Naive thymus-derived CD8-positive, alpha-beta T cell (primary cell): ENCODE data around the gene LRRC3C. TPM values are rescaled to one million over a fixed set of nuclear protein-coding genes. Genes with fewer than 3 reads are reported as not detected.

Experiments
- ATAC-seq, 2 donors: fragments of 150-1000 bp; cut with Tn5 transposase in 1 of 2; sonication (Bioruptor Pico), chemical (Tn5 transposase) in 1 of 2; 1 replicate in 1 of 2; 2 replicates in 1 of 2; pipeline ENCODE4 v1.10.0; 2021; ENCODE audit warnings: mild to moderate bottlenecking in 2 of 2, moderate library complexity in 2 of 2
- POLR2A ChIA-PET: fragments of 350-600 bp; sonication (Branson Sonifier 250); formaldehyde crosslinking; loops from one replicate; lab custom pipeline; 2021; ENCODE audit warnings: antibody characterized with exemption; lab: Charles Lee
- DNase-seq, 10 donors: peaks; one replicate each; pipeline versions ENCODE4 v3.0.0 to v3.0.0-alpha.2; 2020 to 2022
- H3K27ac Mint-ChIP-seq, 10 donors: one replicate each; pipeline ENCODE4 v1.8.0; 2020 to 2022; ENCODE audit warnings: mild to moderate bottlenecking in 10 of 10, mixed read lengths in 10 of 10, moderate library complexity in 4 of 10, inconsistent platforms in 1 of 10
- H3K27me3 Mint-ChIP-seq, 5 donors: one replicate each; pipeline ENCODE4 v1.8.0; 2021 to 2022; ENCODE audit warnings: mixed read lengths in 5 of 5
- H3K36me3 Mint-ChIP-seq, 3 donors: one replicate each; pipeline ENCODE4 v1.8.0; 2020 to 2022; ENCODE audit warnings: mixed read lengths in 3 of 3, mild to moderate bottlenecking in 2 of 3, inconsistent platforms in 1 of 3
- H3K4me1 Mint-ChIP-seq, 4 donors: one replicate each; pipeline ENCODE4 v1.8.0; 2021 to 2022; ENCODE audit warnings: mixed read lengths in 4 of 4
- H3K4me3 Mint-ChIP-seq, 10 donors: one replicate each; pipeline ENCODE4 v1.8.0; 2020 to 2022; ENCODE audit warnings: mild to moderate bottlenecking in 10 of 10, mixed read lengths in 10 of 10, moderate library complexity in 6 of 10, inconsistent platforms in 1 of 10
- H3K9me3 Mint-ChIP-seq, 9 donors: one replicate each; pipeline ENCODE4 v1.8.0; 2020 to 2022; ENCODE audit warnings: mixed read lengths in 9 of 9, mild to moderate bottlenecking in 3 of 9, inconsistent platforms in 1 of 9, moderate library complexity in 1 of 9
- polyA plus RNA-seq, 3 donors: library from polyadenylated mRNA; unstranded; fragments of 300-500 nt; fragmentation: Illumina TruSeq; gene quantifications; one replicate each; pipeline ENCODE4 v1.2.3, GENCODE V29; 2021
- total RNA-seq, 8 experiments: library from RNA in 2 of 8; stranded (reverse) in 2 of 8; gene quantifications; one replicate each; pipeline ENCODE4 v1.2.3 and lab custom pipeline; 2021 to 2026

LRRC3C gene
- total and polyA plus RNA-seq, 5 experiments from 2014 or later, result 0.44 TPM; not detected in 4

DNA sequence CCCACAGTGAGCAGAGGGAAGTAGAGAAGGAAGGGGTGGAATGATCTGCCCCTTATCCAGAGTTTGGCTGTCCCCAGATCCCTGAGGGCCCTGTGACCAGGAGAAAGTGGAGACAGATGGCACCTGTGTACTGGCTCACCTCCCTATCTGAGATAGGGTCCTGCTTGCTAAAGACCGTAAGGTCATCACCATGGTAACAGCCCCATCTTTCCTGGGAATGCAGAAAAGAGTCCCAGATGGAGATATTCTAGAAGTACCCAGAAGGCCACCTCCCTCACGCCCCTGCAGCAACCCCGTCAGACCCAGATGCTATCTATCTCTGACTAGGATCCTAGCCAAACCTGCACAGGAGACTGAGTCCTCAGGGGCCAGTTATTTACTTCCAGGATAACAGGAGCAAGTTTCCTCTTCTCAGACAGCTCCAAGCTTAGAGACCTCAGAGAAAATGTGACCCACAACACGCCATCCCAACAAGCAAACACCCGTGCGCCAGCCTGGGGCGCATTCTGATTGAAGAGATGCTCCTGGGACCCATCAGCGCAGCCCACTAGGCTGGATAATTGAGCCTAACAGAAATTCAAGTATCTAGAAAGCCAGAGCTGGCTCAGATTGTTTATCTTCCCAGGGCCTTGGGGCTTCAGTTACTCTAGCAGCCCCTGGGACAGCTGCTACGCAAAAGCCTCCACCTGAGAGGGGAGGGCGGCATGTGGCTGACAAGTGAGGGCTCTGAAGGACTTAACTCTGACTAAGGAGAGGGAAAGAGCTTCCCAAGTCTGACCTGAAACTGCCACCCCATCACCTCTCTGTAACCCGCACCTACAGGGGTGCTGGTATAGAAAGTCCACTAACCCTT is 2.0 kb upstream of the LRRC3C start:
- Mint-ChIP-seq H3K4me1 (peaks cover 40 to 73% (median 68%) of the 10 kb centered on the region in 4 donors), H3K27me3 (no peaks in the 10 kb centered on the region), H3K4me3 (peak overlapping the region; percentile 87 to 99 (median 92)), H3K36me3 (peaks cover 0 to 39% (median 9%) of the 10 kb centered on the region in 3 donors), H3K27ac (peak overlapping the region; percentile 93 to 98 (median 95)), H3K9me3 (no peaks in the 10 kb centered on the region)
- peak in 1 of 10 donors; percentile 15 for DNase-seq
- ATAC-seq, result no peak
- POLR2A ChIA-PET, result interaction anchor here (0.6 to 4.8 kb wide), 25 partner anchors 8 to 521 kb away, joined by 3 to 46 read pairs (median 5); partner anchors contain the start of genes CASC3, GSDMA, GSDMB and MED24

DNA sequence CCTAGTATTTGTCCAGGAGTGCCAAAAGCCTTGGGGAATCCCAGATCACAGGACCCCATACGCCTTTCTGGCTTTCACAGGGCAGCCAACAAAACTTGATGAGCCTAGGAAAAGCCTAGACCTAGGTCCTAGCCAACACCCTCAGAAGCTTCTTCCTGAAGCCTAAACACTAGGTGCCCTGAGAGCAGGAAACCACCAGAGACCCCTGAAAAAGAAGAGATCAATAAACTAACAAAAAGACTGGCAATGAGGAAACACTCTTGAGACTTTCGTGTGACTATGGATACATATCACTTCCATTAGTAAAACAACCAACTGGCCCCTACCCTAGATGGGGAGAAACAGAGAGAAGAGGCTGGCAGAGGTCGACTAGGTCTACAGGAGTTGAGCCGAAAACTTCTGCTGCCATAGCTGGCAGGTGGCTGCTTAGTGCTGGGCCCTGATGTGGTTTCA is 1.4 kb upstream of the LRRC3C start:
- Mint-ChIP-seq H3K27me3 (no peaks in the 10 kb centered on the region), H3K36me3 (peaks cover 0 to 33% (median 9%) of the 10 kb centered on the region in 3 donors), H3K9me3 (no peaks in the 10 kb centered on the region), H3K27ac (peak overlapping the region; percentile 93 to 98 (median 95)), H3K4me1 (peaks cover 34 to 67% (median 61%) of the 10 kb centered on the region in 4 donors), H3K4me3 (peak overlapping the region; percentile 87 to 99 (median 92))
- peak; percentile 72 to 81 for ATAC-seq
- POLR2A ChIA-PET, result interaction anchor here (0.6 to 4.8 kb wide), 37 partner anchors 9 to 520 kb away, joined by 3 to 46 read pairs (median 4); partner anchors contain the start of genes CASC3, GSDMA, GSDMB and MED24
- DNase-seq, result peak in 1 of 10 donors; percentile 51

- H3K9me3 Mint-ChIP-seq, result no peaks in the 10 kb centered on the region
- POLR2A ChIA-PET, result interaction anchor here (0.6 to 4.8 kb wide), 38 partner anchors 9 to 1073 kb away, joined by 3 to 46 read pairs (median 4); partner anchors contain the start of genes CASC3, GSDMA, GSDMB and IKZF3
- peak overlapping the region; percentile 87 to 99 (median 92) for H3K4me3 Mint-ChIP-seq
- H3K4me1 Mint-ChIP-seq, result peaks cover 30 to 62% (median 56%) of the 10 kb centered on the region in 4 donors
- H3K27me3 Mint-ChIP-seq, result no peaks in the 10 kb centered on the region
- DNase-seq, result peak in 9 of 10 donors; percentile 39 to 88 (median 69)
- peak overlapping the region; percentile 93 to 98 (median 95) for H3K27ac Mint-ChIP-seq
- ATAC-seq, result peak; percentile 59 to 62
- H3K36me3 Mint-ChIP-seq, result peaks cover 0 to 28% (median 9%) of the 10 kb centered on the region in 3 donors
These were observed 888 bp upstream of the LRRC3C start for GRCh38 chr17:39926588-39927100.

- POLR2A ChIA-PET, result interaction anchor here (0.7 to 4.8 kb wide), 14 partner anchors 11 to 467 kb away, joined by 3 to 46 read pairs (median 8); partner anchors contain the start of genes GSDMB, IKZF3, PGAP3 and PSMD3
- ATAC-seq, result no peak
These were observed 661 bp downstream of the LRRC3C start for GRCh38 chr17:39927929-39928857.

DNA sequence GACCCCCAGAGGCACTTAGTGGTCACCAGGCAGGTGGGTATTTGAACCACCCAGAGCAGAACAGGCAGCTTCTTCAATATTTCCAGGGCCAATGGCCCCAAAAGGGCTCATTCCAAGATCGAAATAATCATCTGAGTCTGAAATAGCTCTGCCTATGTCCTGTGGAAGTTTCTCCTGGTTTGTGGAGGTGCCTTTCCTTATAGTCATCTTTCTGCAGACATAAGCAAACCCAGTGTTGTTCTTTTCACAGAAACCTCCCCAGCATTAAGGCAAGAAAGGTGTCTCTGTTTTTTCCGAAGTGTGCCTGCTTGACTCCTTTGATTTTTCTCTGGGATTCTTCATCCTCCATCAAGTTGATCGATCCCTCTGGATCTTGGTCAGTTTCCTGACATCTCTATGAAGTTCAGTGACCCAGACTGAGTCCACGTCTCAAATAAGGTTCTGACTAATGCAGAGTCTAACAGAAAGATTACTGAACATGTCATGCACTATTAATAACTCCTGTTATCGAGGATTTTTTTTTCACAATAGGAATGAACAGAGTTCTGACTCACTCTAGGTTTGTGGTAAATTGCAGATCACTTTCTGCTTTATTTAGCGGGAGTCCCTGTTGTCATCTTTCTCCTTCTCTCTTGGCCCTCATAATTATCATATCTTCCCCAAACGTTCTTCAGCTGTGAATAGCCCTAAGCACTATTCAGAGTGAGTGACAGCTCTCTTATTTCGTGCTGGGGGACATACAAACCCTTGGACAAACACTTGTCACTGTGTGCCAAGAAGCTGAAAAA is 1.5 kb downstream of the LRRC3C start:
- DNase-seq (no peak), ATAC-seq (no peak)
- H3K27ac Mint-ChIP-seq, result peak overlapping the region in 3 of 10 donors; percentile 16 to 19 (median 19)
- peaks cover 18 to 41% (median 33%) of the 10 kb centered on the region in 4 donors for H3K4me1 Mint-ChIP-seq
- POLR2A ChIA-PET, result interaction anchor here (4.8 kb wide), 1 partner anchor 174 kb away, joined by 40 read pairs; no protein-coding TSS in a partner anchor
- H3K36me3 Mint-ChIP-seq, result peaks cover 0 to 7% (median 0%) of the 10 kb centered on the region in 3 donors
- H3K27me3 Mint-ChIP-seq, result no peaks in the 10 kb centered on the region
- H3K9me3 Mint-ChIP-seq, result no peaks in the 10 kb centered on the region
- H3K4me3 Mint-ChIP-seq, result peak overlapping the region in 4 of 10 donors; percentile 5 to 93 (median 48)

More at GRCh38 chr17:39927929-39928857, 661 bp downstream of the LRRC3C start:
- no peaks in the 10 kb centered on the region for H3K27me3 Mint-ChIP-seq
- DNase-seq, result no peak
- H3K36me3 Mint-ChIP-seq, result peaks cover 0 to 13% (median under 1%) of the 10 kb centered on the region in 3 donors
- peaks cover 22 to 46% (median 41%) of the 10 kb centered on the region in 4 donors for H3K4me1 Mint-ChIP-seq
- H3K9me3 Mint-ChIP-seq, result no peaks in the 10 kb centered on the region
- H3K27ac Mint-ChIP-seq, result peak overlapping the region; percentile 85 to 98 (median 95)
- peak overlapping the region; percentile 87 to 99 (median 92) for H3K4me3 Mint-ChIP-seq

DNA sequence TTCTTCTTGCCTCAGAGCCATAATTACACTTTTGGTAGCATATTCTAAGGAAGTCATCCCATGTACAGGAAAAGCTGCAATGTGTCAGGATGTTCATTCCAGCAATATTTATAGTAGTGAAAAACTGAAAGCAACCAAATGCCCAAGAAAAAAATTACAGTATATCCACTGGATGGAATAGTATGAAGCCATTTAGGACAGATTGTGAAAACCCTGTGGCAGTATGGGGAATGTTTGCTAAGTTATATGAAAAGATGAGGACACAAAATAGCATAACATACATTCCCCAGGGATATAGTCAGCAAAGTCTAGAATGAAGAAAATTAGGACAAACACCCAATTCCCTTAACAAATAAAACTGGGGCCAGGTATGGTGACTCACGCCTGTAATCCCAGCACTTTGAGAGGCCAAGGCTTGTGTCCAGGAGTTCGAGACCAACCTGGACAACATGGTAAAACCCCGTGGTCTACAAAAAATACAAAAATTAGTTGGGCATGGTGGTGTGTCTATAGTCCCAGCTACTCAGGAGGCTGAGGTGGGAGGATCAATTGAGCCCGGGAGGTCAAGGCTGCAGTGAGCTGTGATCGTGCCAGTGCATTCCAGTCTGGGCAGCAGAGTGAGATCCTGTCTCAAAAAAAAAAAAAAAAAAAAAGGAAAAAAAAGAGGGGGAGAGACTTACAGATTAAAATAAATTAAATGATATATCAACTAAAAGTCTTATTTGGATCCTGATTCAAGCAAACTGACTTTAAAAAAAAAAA is 2.3 kb downstream of the LRRC3C start:
- no peaks in the 10 kb centered on the region for H3K9me3 Mint-ChIP-seq
- H3K4me1 Mint-ChIP-seq, result peaks cover 10 to 33% (median 25%) of the 10 kb centered on the region in 4 donors
- no peaks in the 10 kb centered on the region for H3K27me3 Mint-ChIP-seq
- no peaks in the 10 kb centered on the region for H3K36me3 Mint-ChIP-seq
- DNase-seq (no peak), ATAC-seq (no peak)
- peak overlapping the region in 2 of 10 donors; percentile 19 for H3K27ac Mint-ChIP-seq
- POLR2A ChIA-PET, result interaction anchor here (0.7 kb wide), 5 partner anchors 8 to 333 kb away, joined by 3 to 6 read pairs (median 5); no protein-coding TSS in a partner anchor
- H3K4me3 Mint-ChIP-seq, result peak overlapping the region in 3 of 10 donors; percentile 5 to 39 (median 12)

DNA sequence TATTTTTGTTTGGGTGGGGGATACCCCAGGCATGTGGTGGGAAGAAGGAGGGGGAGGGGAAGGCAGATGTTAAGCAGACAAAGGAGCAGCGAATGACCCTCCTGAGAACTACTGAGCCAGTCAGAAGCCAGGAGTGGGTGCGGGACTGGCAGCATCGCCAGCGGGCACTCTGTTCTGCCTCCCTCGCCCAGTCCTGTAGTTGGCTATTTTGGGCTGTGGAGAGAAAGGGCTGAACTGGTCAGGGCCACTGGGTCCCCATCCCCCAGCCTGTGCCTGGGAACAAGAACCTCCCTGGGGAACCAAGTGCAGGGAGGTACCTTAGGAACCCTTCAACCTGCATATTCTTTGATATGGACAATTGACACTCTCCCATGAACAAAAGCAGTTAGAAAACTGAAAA is 6.4 kb downstream of the LRRC3C start:
- H3K4me3 Mint-ChIP-seq, result no peak overlapping the region
- H3K27ac Mint-ChIP-seq, result no peak overlapping the region
- POLR2A ChIA-PET, result no interaction called here
- no peaks in the 10 kb centered on the region for H3K9me3 Mint-ChIP-seq
- H3K27me3 Mint-ChIP-seq, result no peaks in the 10 kb centered on the region
- H3K36me3 Mint-ChIP-seq, result no peaks in the 10 kb centered on the region
- DNase-seq (no peak), ATAC-seq (no peak)
- peaks cover 0 to 5% (median 3%) of the 10 kb centered on the region in 4 donors for H3K4me1 Mint-ChIP-seq

GRCh38 chr17:39934324-39934723 is 6.8 kb downstream of the LRRC3C start:
- DNase-seq (no peak), ATAC-seq (no peak)
- Mint-ChIP-seq H3K27ac (no peak overlapping the region), H3K36me3 (no peaks in the 10 kb centered on the region), H3K4me3 (no peak overlapping the region), H3K9me3 (no peaks in the 10 kb centered on the region), H3K4me1 (peaks cover 1 to 7% (median 3%) of the 10 kb centered on the region in 4 donors), H3K27me3 (no peaks in the 10 kb centered on the region)
- POLR2A ChIA-PET, result no interaction called here

- POLR2A ChIA-PET, result no interaction called here
- ATAC-seq, result no peak
- Mint-ChIP-seq H3K27ac (peak overlapping the region in 2 of 10 donors; percentile 29 to 47), H3K4me3 (no peak overlapping the region), H3K27me3 (no peaks in the 10 kb centered on the region), H3K36me3 (no peaks in the 10 kb centered on the region), H3K9me3 (no peaks in the 10 kb centered on the region), H3K4me1 (peaks cover 5 to 17% (median 12%) of the 10 kb centered on the region in 4 donors)
- DNase-seq, result no peak
These were observed 8.4 kb downstream of the LRRC3C start for GRCh38 chr17:39935909-39936308.

GRCh38 chr17:39937447-39937846 is 9.9 kb downstream of the LRRC3C start:
- no peak for ATAC-seq
- Mint-ChIP-seq H3K27ac (no peak overlapping the region), H3K36me3 (no peaks in the 10 kb centered on the region), H3K4me3 (no peak overlapping the region), H3K4me1 (peaks cover 9 to 17% (median 12%) of the 10 kb centered on the region in 4 donors), H3K27me3 (no peaks in the 10 kb centered on the region), H3K9me3 (no peaks in the 10 kb centered on the region)
- POLR2A ChIA-PET, result interaction anchor here (0.8 kb wide), 1 partner anchor 9 kb away, joined by 3 read pairs; no protein-coding TSS in a partner anchor
- no peak for DNase-seq
